Smooth muscle cell (in vitro differentiated cells): ENCODE results near the gene LIN28A. TPM values are rescaled to one million over a fixed set of nuclear protein-coding genes. Genes with fewer than 3 reads are reported as not detected.

ENCODE experiments used
- DNase-seq: peaks from one replicate; lab custom pipeline; 2025; ENCODE audit not compliant: unreplicated experiment; lab: John Stamatoyannopoulos, UW
- H2AFZ ChIP-seq: fragments of 200-600 bp; sonication (generic); 2 replicates; pipeline ENCODE4 v1.6.0; 2016; ENCODE audit warnings: antibody characterized with exemption, low read depth, mild to moderate bottlenecking
- H3F3A ChIP-seq: fragments of 200-600 bp; sonication (generic); 2 replicates; pipeline ENCODE4 v1.6.0; 2017; ENCODE audit warnings: antibody characterized with exemption, low read depth
- H3K27ac ChIP-seq: fragments of 200-600 bp; sonication (generic); 2 replicates; pipeline ENCODE4 v1.5.1; 2016; ENCODE audit warnings: low read depth, mild to moderate bottlenecking
- H3K27me3 ChIP-seq: fragments of 200-600 bp; sonication (generic); 2 replicates; pipeline ENCODE4 v1.6.1; 2016; ENCODE audit warnings: low read depth, mild to moderate bottlenecking
- H3K36me3 ChIP-seq: fragments of 200-600 bp; sonication (generic); 2 replicates; pipeline ENCODE4 v1.5.1; 2016; ENCODE audit warnings: low read depth
- H3K4me1 ChIP-seq: fragments of 200-600 bp; sonication (generic); 2 replicates; pipeline ENCODE4 v1.5.1; 2016; ENCODE audit warnings: low read depth
- H3K4me2 ChIP-seq: fragments of 200-600 bp; sonication (generic); 2 replicates; pipeline ENCODE4 v1.6.0; 2016; ENCODE audit warnings: mild to moderate bottlenecking
- H3K4me3 ChIP-seq: fragments of 200-600 bp; sonication (generic); 2 replicates; pipeline ENCODE4 v1.5.1; 2016; ENCODE audit warnings: mild to moderate bottlenecking
- H3K79me2 ChIP-seq: fragments of 200-600 bp; sonication (generic); 2 replicates; pipeline ENCODE4 v1.6.0; 2016; ENCODE audit warnings: low read depth, mild to moderate bottlenecking
- H3K9ac ChIP-seq: fragments of 200-600 bp; sonication (generic); 2 replicates; pipeline ENCODE4 v1.6.0; 2016; ENCODE audit warnings: low read depth
- H3K9me3 ChIP-seq: fragments of 200-600 bp; sonication (generic); replicated peaks from 2 replicates; pipeline ENCODE4 v1.5.1; 2016; ENCODE audit warnings: low read depth
- H4K20me1 ChIP-seq: fragments of 200-600 bp; sonication (generic); 2 replicates; pipeline ENCODE4 v1.6.0; 2016; ENCODE audit warnings: low read depth
- WGBS: methylation state at CpG from one replicate; pipeline ENCODE4 v1.1.7; 2016; ENCODE audit warnings: low lambda C conversion rate; 5-methylcytosine and 5-hydroxymethylcytosine counted together
- polyA plus RNA-seq: library from polyadenylated mRNA; unstranded; fragments of >200 nt; fragmentation: Nextera tagmentation; extraction: Ambion mirVana; gene quantifications from 2 replicates; pipeline ENCODE4 v1.2.1, GENCODE V29; 2016
- total RNA-seq: library from RNA; depleted of rRNA; stranded (reverse); fragments of >200 nt; gene quantifications from 2 replicates; pipeline ENCODE4 v1.2.3, GENCODE V29; 2014
- TF ChIP-seq, protein P1 (sequence below): fragments of 200-600 bp; sonication (generic); IDR thresholded peaks from 2 replicates; pipeline ENCODE4 v1.5.1; 2017; ENCODE audit warnings: borderline replicate concordance, mild to moderate bottlenecking, antibody characterized with exemption; ENCODE audit not compliant: insufficient read depth, poor library complexity, severe bottlenecking

LIN28A gene
- total and polyA plus RNA-seq, 2 experiments from 2014 or later = 0.08 TPM; not detected in 1

DNA sequence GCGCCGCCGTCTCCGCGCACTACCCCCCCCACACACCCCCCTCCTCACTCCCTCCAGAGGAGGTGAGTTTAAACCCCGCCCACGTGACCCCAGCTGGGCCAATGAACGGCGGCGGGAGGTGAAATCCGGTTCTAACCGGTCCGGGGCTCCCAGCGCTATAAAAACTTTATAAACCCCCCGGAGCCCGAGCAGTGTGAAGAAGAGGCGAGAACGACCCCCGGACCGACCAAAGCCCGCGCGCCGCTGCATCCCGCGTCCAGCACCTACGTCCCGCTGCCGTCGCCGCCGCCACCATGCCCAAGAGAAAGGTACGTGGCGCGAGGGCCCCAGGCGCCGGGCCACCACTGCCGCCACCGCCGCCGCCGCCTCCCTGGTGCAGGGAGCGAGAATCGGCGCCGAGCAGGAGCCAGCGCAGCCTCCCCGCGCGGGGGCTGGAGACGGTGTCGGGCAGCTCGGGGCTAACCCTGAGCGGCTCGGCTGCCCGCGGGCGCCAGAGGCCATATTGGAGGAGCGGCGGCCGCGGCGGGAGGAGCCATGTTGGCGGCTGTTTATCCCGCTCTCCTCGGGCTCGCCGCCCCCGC lies 61.8 kb downstream of the LIN28A start, which contains the start of gene HMGN2:
Gene HMGN2, plus strand, starts transcription at position 121 of the 581 bp plus-strand sequence. Its CDS starts 173 bp downstream, at position 294.
- H3K9me3 ChIP-seq = no peaks in the 10 kb centered on the region
- peak within 1 kb of the TSS; percentile 93 for H3K9ac ChIP-seq
- H4K20me1 ChIP-seq = peaks cover 60% of the 10 kb centered on the region
- no peaks in the 10 kb centered on the region for H3K27me3 ChIP-seq
- H3K4me3 ChIP-seq = peak within 1 kb of the TSS; percentile 98
- WGBS = under 1% methylated on average over 52 of the region's 69 CpGs
- peak within 1 kb of the TSS; percentile 94 for H3K4me2 ChIP-seq
- DNase-seq = peak; percentile 74
- peak within 1 kb of the TSS; percentile 85 for H2AFZ ChIP-seq
- peaks cover 15% of the 10 kb centered on the region for H3K79me2 ChIP-seq
- peak within 1 kb of the TSS; percentile 93 for H3K27ac ChIP-seq
- peaks cover 6% of the 10 kb centered on the region for H3K36me3 ChIP-seq
- H3K4me1 ChIP-seq = peaks cover 46% of the 10 kb centered on the region
- H3F3A ChIP-seq = peaks cover 24% of the 10 kb centered on the region
- TF ChIP-seq, protein P1, sequence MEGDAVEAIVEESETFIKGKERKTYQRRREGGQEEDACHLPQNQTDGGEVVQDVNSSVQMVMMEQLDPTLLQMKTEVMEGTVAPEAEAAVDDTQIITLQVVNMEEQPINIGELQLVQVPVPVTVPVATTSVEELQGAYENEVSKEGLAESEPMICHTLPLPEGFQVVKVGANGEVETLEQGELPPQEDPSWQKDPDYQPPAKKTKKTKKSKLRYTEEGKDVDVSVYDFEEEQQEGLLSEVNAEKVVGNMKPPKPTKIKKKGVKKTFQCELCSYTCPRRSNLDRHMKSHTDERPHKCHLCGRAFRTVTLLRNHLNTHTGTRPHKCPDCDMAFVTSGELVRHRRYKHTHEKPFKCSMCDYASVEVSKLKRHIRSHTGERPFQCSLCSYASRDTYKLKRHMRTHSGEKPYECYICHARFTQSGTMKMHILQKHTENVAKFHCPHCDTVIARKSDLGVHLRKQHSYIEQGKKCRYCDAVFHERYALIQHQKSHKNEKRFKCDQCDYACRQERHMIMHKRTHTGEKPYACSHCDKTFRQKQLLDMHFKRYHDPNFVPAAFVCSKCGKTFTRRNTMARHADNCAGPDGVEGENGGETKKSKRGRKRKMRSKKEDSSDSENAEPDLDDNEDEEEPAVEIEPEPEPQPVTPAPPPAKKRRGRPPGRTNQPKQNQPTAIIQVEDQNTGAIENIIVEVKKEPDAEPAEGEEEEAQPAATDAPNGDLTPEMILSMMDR = no peak

DNA sequence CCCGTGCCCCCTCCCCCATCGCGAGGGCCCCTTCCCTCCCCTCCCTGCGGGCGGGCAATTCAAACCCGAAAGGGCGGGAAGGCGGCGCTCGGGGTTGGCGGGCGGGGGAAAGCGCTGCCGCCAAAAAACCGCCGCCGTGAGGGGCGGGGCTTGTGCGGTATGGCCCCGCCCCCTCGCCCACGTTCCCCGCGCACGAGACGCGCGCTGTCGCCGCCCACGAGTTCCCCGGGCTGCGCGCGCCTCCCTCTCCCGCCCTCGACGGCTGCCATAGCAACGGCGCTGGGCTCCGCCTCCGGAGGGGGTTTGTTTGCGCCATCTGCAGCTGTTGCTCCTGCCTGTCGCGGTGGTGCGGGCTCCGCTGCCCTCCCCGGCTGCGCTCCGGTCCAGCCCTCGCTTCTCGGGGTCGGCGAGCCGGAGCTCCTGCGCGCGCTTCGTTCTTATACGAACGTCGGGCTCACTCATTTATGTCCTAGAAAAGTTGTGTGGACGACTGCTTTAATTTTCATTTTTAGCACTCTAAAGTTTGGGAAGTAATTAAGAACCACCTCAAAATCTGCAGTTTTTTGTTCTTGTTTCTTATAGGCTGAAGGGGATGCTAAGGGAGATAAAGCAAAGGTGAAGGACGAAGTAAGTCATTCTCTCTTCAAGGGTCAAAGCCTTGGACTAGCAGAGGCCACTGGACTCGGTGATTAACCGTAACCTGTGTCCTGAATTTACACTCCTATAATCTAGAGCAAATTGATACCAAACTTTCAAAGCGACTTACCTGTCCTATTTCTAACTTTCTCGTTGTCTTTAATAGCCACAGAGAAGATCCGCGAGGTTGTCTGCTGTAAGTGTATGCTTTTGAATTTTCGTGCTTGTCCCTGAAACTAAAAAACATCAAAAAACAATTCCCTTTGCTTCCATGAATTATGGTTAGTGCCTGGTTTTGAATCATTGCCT lies 62.6 kb downstream of the LIN28A start:
- WGBS = 13% methylated on average over 40 of the region's 71 CpGs
- H3K27ac ChIP-seq = peak overlapping the region; percentile 93
- peaks cover 6% of the 10 kb centered on the region for H3K36me3 ChIP-seq

DNA sequence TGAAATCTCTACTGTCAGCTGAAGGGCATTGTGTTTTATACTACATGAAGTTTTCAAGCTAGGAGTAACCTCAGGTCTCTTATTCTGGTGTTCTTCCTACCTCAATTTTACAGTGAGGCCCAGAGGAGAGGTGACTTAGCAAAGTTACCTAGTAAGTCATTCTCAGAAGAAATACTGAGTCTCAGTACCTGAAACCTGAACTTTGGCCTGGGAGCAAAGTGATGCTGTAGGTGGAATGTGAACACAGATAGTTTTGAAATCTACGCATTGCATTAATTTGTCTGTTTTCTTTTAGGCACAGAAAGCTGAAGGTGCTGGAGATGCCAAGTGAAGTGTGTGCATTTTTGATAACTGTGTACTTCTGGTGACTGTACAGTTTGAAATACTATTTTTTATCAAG lies 64.2 kb downstream of the LIN28A start:
- Histone ChIP-seq H3K27ac (no peak overlapping the region), H3K9ac (no peak overlapping the region), H4K20me1 (peaks cover 50% of the 10 kb centered on the region), H2AFZ (no peak overlapping the region), H3K36me3 (peaks cover 6% of the 10 kb centered on the region), H3K4me1 (peaks cover 27% of the 10 kb centered on the region), H3K4me2 (no peak overlapping the region), H3K9me3 (no peaks in the 10 kb centered on the region), H3K79me2 (peaks cover 15% of the 10 kb centered on the region), H3F3A (peaks cover 22% of the 10 kb centered on the region), H3K27me3 (no peaks in the 10 kb centered on the region), H3K4me3 (no peak overlapping the region)
- 95% methylated on average over 1 of the region's 1 CpG for WGBS
- no peak for DNase-seq
- TF ChIP-seq, protein P1 = no peak

More for the DNA sequence above, 62.6 kb downstream of the LIN28A start:
- Histone ChIP-seq H3K79me2 (peaks cover 15% of the 10 kb centered on the region), H3K9ac (peak overlapping the region; percentile 93), H3K27me3 (no peaks in the 10 kb centered on the region), H3K4me1 (peaks cover 42% of the 10 kb centered on the region), H2AFZ (peak overlapping the region; percentile 85), H4K20me1 (peaks cover 60% of the 10 kb centered on the region), H3K9me3 (no peaks in the 10 kb centered on the region), H3F3A (peaks cover 24% of the 10 kb centered on the region), H3K4me2 (peak overlapping the region; percentile 94), H3K4me3 (peak overlapping the region; percentile 98)
- TF ChIP-seq, protein P1 = no peak
- peak; percentile 87 for DNase-seq
